Pancreas (tissue), 10 donors: ENCODE measurements around the gene PAXX. TPM values are rescaled to one million over a fixed set of nuclear protein-coding genes. Genes with fewer than 3 reads are reported as not detected.

Experiments used
- ATAC-seq, 4 donors: fragments of 200-7000 bp; cut with Tn5 transposase; one replicate each; pipeline versions ENCODE4 v1.8.0 to v1.9.1; 2020; ENCODE audit warnings: mild to moderate bottlenecking in 4 of 4, moderate library complexity in 4 of 4
- DNase-seq, 6 donors: peaks; one replicate each; pipeline ENCODE4 v3.0.0-alpha.2; 2020
- FAIRE-seq: peaks from 2 replicates; lab custom pipeline; 2012; peaks lifted over from hg19 to GRCh38; lab: Jason Lieb, UNC
- H3K27ac ChIP-seq, 4 donors: fragments of 200-600 bp; sonication (generic); 1 replicate in 3 of 4; 2 replicates in 1 of 4; pipeline versions ENCODE4 v1.5.0 to v1.8.0; 2020
- H3K27me3 ChIP-seq, 4 donors: fragments of 200-600 bp; one replicate each; pipeline ENCODE4 v1.8.0; 2021
- H3K36me3 ChIP-seq, 3 donors: fragments of 200-600 bp; sonication (generic) in 1 of 3; one replicate each; pipeline versions ENCODE4 v1.5.0 to v1.8.0; 2020 to 2021
- H3K4me1 ChIP-seq, 3 donors: fragments of 200-600 bp; one replicate each; pipeline ENCODE4 v1.8.0; 2021
- H3K4me3 ChIP-seq, 4 donors: fragments of 200-600 bp; sonication (generic) in 2 of 4; one replicate each; pipeline versions ENCODE4 v1.5.0 to v1.8.0; 2020 to 2021
- H3K9me3 ChIP-seq, 4 donors: fragments of 200-600 bp; one replicate each; pipeline ENCODE4 v1.8.0; 2021
- CTCF ChIP-seq, 4 donors: fragments of 200-600 bp; sonication (generic) in 3 of 4; IDR thresholded peaks; one replicate each; pipeline versions ENCODE4 v1.5.0 to v1.8.0; 2021; ENCODE audit warnings: antibody characterized with exemption in 4 of 4
- WGBS, 2 donors: extraction: QIAGEN DNeasy Blood & Tissue Kit; methylation state at CpG; one replicate each; pipeline ENCODE4 v1.1.7; 2013; 5-methylcytosine and 5-hydroxymethylcytosine counted together
- intact Hi-C, 3 donors: fragments of 100-400 bp; cut with DNase I; formaldehyde crosslinking; loops; one replicate each; pipeline versions ENCODE4 v1.11.1 to v1.14.2; 2022
- polyA plus RNA-seq, 2 donors: library from polyadenylated mRNA; stranded (reverse); fragments of 200-250 nt; gene quantifications; one replicate each; pipeline ENCODE4 v1.2.3, GENCODE V29; 2013
- total RNA-seq, 6 donors: library from RNA; stranded (reverse); fragmentation: NEBNext Ultra II Directional in 4 of 6; extraction: Animal tissue kit (Norgen Biotek cat#: 25700) in 4 of 6; gene quantifications; one replicate each; pipeline versions ENCODE4 v1.2.1 to v1.2.4, GENCODE V29; 2021 to 2023
- donor health status: healthy with polysubstance abuse.
- donor health status: DM: no; HTN: no; CAD: no; lungs with moderate emphysema.
- donor health status: DM: no; HTN: no; CAD: no.
- donor health status: control.
- donor health status: control.
- donor health status: Bipolar disorder and iron deficiency.
- donor health status: DM: yes; HTN: yes; CAD: no.
- donor health status: DM: no; HTN: no; CAD: no.
- donor health status: DM: no; HTN: no; CAD: no.
- donor health status: DM: yes; HTN: yes; CAD: no.

The PAXX gene
- total and polyA plus RNA-seq, 8 donors: 16.0 to 222 (median 21.0) TPM

- no peak for TF ChIP-seq CTCF (IDR thresholded peaks at IDR 0.05)
- no peaks in the 10 kb centered on the region for H3K4me1 ChIP-seq
- H3K36me3 ChIP-seq: peaks cover 0 to 22% (median 0%) of the 10 kb centered on the region in 3 donors
- no peak overlapping the region for H3K4me3 ChIP-seq
- intact Hi-C loops: no loop called here
- no peak for FAIRE-seq
- DNase-seq: no peak
- WGBS, 2 donors: 93 to 96% methylated on average over 12 to 18 of the region's 18 CpGs
- no peak for ATAC-seq
- H3K27ac ChIP-seq: no peak overlapping the region
- H3K9me3 ChIP-seq: no peaks in the 10 kb centered on the region
- no peaks in the 10 kb centered on the region for H3K27me3 ChIP-seq
Measured at GRCh38 chr9:137009217-137009616, 17.0 kb downstream of the PAXX start.

GRCh38 chr9:137009938-137010732 is 17.9 kb downstream of the PAXX start:
- intact Hi-C loops: no loop called here
- 95 to 97% methylated on average over 45 to 49 of the region's 49 CpGs for WGBS, 2 donors
- DNase-seq: no peak
- H3K27me3 ChIP-seq: no peaks in the 10 kb centered on the region
- H3K4me1 ChIP-seq: no peaks in the 10 kb centered on the region
- no peak for ATAC-seq
- H3K4me3 ChIP-seq: no peak overlapping the region
- peaks cover 0 to 27% (median 0%) of the 10 kb centered on the region in 3 donors for H3K36me3 ChIP-seq
- H3K27ac ChIP-seq: no peak overlapping the region
- no peak for TF ChIP-seq CTCF (IDR thresholded peaks at IDR 0.05)
- no peak for FAIRE-seq
- H3K9me3 ChIP-seq: no peaks in the 10 kb centered on the region

GRCh38 chr9:137011156-137011555 is 18.9 kb downstream of the PAXX start:
- FAIRE-seq (no peak), DNase-seq (no peak), ATAC-seq (no peak)
- Histone ChIP-seq H3K9me3 (no peaks in the 10 kb centered on the region), H3K27ac (no peak overlapping the region), H3K36me3 (peaks cover 0 to 36% (median 0%) of the 10 kb centered on the region in 3 donors), H3K4me3 (no peak overlapping the region), H3K27me3 (no peaks in the 10 kb centered on the region), H3K4me1 (no peaks in the 10 kb centered on the region)
- TF ChIP-seq CTCF (IDR thresholded peaks at IDR 0.05): no peak
- WGBS, 2 donors: 94 to 97% methylated on average over 23 to 24 of the region's 24 CpGs
- intact Hi-C loops: no loop called here

- H3K36me3 ChIP-seq: peaks cover 0 to 38% (median 0%) of the 10 kb centered on the region in 3 donors
- no peak for TF ChIP-seq CTCF (IDR thresholded peaks at IDR 0.05)
- WGBS, 2 donors: 92 to 96% methylated on average over 39 of the region's 39 CpGs
- no peak for FAIRE-seq
- no peaks in the 10 kb centered on the region for H3K9me3 ChIP-seq
- no peak overlapping the region for H3K27ac ChIP-seq
- no peaks in the 10 kb centered on the region for H3K27me3 ChIP-seq
- DNase-seq: no peak
- ATAC-seq: no peak
- intact Hi-C loops: no loop called here
- H3K4me1 ChIP-seq: no peaks in the 10 kb centered on the region
- no peak overlapping the region for H3K4me3 ChIP-seq
Measured at GRCh38 chr9:137011907-137012675, 19.9 kb downstream of the PAXX start.
